GM19099 (cell line): ENCODE data around the gene CFL1.

ENCODE experiments used
- POLR2A ChIP-seq: IDR thresholded peaks from 3 replicates; pipeline ENCODE4 v1.6.1; 2011; ENCODE audit warnings: low read depth; ENCODE audit not compliant: insufficient read length; ENCODE audit errors: extremely low read depth

Gene CFL1

DNA sequence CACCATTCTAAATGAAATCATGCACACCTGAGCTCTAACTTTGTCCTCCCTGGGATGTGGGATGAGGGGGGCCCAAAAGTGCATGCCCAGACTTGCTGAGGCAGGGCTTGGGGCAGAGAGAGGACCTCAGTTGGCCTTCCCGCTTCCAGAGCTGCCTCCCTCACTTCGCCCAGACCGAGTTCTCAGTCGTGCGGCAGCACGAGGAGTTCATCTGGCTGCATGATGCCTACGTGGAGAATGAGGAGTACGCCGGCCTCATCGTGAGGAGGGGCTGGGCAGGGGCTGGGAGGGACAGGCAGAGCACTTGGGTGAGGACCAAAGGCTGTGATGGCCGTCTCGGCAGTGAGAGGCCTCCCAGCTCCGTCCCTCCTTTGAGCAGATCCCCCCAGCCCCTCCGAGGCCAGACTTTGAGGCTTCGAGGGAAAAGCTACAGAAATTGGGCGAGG is 8.2 kb downstream of the CFL1 start:
- TF ChIP-seq POLR2A, result no peak

DNA sequence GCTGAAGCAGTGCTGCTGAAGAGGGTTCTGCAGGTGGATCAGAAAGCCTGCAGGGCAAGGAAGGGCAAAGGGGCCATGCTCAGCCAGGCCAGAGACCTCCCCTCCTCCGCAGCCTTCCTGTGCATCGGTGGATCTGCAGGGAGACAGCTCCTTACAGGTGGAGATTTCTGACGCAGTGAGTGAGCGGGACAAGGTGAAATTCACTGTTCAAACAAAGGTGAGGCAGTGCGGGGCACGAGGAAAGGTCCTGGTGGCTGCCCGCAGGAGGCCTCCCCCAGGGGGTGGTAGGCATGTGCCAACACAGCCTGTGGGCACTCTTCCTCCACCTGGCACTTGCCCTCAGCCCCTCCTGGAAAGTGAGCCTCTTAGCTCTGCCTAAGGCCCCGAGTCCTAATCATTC is 8.6 kb downstream of the CFL1 start:
- no peak for TF ChIP-seq POLR2A

DNA sequence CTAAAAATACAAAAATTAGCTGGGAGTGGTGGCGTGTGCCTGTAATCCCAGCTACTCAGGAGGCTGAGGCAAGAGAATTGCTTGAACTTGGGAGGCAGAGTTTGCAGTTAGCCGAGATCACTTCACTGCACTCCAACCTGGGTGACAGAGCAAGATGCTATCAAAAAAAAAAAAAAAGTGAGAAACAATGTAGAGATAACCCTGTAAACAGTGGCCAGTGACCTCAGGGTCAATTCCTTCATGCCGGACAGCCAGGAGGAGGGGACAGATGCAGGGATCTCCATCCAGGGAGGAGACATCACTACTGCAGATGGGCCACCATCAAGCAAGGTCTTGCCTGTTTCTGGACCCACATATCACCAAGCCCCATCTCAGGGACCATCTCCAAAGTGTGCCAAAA is 10.2 kb downstream of the CFL1 start:
- TF ChIP-seq POLR2A, result no peak

DNA sequence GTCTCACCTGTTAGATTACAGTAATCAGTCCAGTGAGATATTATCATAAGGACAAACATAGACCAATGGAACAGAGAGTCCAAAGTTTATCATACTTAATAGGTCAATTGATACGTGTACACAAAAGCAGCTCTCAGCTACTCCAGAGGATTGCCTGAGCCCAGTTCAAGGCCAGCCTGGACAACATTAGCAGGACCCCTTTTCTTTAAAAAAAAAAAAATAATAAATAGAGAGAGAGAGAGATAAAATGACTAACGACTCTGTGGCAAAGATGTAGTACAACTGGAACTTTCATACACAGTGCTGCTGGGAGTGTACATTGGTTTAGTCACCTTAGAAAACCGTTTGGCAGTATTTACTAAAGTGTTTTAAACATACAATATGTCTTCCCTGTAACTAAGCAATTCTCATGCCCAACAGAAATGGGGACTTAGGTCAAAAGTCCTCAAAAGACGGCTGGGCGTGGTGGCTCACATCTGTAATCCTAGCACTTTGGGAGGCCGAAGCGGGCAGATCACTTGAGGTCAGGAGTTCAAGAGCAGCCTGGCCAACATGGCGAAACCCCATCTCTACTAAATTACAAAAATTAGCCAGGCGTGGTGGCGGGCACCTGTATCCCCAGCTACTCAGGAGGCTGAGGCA is 13.6 kb downstream of the CFL1 start:
- no peak for TF ChIP-seq POLR2A

DNA sequence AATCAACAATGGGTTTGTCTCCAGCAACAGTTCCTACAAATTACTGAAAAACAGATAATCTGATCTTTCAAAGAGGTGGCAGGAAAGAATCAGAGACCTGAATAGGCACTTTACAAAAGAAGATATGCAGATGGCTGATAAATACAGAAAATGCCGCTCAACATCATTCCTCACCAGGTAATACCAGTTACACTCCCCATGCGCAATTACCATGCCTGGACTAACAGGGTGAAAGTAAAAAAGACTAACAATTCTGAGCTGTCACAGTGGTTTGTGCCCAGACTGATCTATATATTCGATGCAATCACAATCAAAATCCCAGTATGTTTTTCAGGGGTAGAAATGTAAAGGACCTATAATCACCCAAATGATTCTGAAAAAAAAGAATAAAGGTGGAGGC is 14.2 kb downstream of the CFL1 start:
- TF ChIP-seq POLR2A, result no peak

DNA sequence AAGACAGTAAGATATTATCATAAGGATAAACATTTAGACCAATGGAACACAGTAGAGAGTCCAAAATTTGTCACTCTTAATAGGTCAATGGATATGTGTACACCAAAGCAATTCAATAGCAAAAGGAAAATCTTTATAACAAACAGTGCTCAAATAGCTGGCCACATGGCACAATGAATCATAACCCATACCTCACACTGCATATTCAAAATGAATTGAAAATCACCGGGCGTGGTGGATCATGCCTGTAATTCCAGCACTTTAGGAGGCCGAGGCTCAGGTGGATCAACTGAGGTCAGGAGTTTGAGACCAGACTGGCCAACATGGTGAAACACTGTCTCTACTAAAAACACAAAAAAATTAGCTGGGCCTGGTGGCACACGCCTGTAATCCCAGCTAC is 15.8 kb downstream of the CFL1 start:
- TF ChIP-seq POLR2A, result no peak

DNA sequence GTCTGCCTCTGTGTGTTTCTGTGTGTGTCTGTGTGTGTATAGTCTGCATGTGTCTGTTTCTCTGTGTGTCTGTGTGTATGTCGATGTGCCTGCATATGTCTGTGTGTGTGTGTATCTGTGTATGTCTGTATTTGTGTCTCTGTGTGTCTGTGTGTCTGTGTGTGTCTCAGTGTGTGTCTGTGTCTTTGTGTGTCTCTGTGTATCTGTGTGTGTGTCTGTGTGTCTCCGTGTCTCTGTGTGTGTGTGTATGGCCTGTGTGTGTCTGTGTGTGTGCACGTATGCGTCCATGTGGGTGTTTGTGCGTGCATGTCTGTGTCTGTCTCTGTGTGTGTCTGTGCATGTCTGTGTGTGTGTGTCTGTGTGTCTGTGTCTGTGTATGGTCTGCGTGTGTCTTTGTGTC is 23.8 kb downstream of the CFL1 start:
- TF ChIP-seq POLR2A, result peak; percentile 1

DNA sequence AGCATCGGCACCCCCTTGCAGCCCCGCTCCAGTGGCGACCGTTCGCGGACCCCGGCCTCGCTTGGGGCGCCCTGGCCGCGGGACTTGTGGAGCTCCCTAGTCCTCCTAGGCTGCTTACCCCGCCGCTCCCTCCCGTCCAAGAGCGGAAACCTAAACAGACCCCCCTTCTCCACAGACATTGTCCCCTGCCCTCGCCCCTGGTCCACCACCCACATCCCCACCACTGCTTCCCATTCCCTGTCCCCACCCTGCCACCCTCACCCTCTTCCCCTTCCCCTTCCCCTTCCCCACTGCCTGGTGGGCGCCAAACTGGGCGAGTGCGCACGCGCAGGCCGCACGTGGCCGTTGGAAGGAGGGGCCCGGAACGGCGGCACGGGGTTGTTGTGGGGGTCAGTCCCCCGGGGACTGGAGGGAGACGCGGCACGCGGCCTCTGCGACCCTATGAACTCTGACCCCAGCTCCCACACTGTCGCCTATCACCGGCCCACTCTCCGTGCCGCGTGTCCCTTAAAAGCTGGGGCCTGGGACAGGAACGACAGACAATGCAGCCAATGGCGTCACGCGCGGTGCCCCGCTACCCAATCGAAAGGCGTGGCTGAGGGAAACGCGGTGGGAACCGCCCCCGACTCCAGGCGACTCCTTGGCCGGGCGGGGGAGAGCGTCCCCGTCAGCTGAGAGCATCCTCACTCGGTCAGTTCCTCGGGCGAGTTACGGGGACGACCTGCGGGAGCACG is 24.5 kb downstream of the CFL1 start, which contains the start of gene SNX32:
SNX32 (plus strand) TSS at position 667 of the 734 bp plus-strand sequence. CDS start 103 bp downstream, outside the sequence.
- TF ChIP-seq POLR2A, result peak; percentile 7

DNA sequence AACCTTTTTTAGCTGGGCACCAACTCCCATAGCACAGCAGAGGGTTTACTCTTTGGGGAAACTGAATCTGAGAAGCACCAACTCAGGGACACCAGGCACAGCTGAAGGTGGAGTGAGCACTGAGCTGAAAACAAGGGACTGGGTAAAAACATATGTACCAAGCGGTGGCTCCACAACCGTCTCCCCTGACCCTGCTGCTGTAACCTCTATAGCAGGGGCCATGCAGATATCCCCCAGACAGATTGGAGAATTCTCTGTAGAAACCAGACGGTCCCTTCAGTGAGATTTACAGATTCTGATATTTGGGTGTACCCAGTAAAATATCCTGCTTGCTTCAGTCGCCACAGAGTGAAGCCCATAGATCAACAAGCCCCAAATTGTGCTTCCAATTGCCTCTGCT is 28.5 kb downstream of the CFL1 start:
- no peak for TF ChIP-seq POLR2A

DNA sequence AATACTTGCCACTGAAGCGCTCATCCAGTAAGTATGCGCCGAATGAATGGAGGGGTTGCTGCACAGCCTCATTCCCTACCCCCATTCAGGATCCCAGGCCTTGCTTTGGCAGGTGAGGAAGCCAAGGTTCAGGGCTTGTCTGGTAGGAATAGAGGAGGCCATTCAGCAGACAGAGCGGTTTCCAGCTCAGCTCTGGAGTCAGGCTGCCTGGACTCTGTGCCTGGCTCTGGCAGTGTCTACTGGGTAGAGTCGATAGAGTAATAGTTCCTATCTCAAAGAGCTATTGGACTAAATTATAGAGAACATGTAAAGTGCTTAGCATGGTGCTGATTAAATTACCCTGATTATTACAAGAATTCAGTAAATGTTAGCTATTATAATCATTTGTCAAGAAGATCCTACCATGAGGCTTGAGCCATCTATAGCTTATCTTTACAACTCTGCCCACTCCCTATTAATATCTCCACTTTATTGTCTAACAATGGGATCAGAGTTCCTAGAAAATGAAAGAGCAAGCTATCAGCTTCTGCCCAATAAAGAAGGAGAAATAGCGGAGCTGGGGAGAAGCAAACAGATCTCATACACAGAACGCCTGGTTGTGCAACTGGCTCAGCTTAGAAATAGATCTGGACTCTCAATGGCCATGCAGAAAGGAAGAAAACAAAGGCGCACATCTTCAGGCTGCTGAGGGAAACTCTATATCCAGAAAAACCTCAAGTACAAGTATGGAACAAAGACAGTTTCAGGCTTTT is 30.8 kb downstream of the CFL1 start:
- no peak for TF ChIP-seq POLR2A

DNA sequence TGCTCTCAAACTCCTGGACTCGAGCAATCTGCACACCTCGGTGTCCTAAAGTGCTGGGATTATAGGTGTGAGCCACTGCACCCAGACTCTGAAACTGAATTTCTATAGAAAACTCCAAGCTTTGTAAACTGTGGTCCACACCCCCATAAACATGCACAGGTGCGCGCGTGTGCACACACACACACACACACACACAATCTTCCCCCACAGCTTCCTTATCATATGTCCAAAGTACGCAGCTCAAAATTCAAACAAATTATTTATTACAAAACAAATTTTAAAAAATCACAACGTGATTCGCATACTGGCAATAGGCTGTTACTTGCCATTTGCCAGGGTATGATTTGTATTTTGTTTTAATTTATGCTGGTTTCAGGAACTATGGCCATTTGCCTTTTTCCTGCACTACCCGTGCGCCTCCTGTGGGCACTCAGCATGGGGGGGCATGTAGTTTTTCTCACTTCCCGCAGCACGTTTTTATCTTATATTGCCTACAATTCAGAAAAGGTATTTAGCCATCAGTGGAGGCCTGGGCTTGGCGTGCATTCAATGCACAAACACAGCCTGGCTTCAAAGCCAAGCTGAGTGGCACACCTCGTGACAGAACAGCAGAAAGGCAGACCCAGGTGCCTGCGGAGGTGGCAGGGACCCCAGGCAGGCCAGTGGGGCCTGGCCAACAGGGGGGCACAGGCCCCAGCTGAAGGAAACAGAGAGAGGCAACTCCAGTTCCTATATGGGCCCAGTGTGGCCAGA is 35.0 kb downstream of the CFL1 start:
- no peak for TF ChIP-seq POLR2A

DNA sequence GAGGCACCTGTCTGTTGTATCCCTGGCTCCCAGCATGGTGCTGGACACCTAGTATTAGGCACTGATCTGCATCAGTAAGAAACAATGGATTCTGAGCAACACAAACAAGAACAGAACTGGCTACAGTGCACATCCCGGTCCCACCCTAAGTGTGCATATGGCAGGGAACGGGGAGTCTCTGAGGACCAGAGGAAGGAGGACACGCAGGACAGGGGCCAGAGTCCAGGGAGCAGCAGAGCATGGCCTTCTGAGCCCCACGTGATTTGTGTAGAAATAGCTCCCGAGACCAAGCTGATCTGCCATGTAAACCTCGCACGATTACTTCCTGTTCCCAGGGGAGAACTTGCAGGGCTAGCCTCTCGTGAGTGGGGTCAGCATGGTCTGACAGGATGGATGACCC is 36.9 kb downstream of the CFL1 start:
- no peak for TF ChIP-seq POLR2A

DNA sequence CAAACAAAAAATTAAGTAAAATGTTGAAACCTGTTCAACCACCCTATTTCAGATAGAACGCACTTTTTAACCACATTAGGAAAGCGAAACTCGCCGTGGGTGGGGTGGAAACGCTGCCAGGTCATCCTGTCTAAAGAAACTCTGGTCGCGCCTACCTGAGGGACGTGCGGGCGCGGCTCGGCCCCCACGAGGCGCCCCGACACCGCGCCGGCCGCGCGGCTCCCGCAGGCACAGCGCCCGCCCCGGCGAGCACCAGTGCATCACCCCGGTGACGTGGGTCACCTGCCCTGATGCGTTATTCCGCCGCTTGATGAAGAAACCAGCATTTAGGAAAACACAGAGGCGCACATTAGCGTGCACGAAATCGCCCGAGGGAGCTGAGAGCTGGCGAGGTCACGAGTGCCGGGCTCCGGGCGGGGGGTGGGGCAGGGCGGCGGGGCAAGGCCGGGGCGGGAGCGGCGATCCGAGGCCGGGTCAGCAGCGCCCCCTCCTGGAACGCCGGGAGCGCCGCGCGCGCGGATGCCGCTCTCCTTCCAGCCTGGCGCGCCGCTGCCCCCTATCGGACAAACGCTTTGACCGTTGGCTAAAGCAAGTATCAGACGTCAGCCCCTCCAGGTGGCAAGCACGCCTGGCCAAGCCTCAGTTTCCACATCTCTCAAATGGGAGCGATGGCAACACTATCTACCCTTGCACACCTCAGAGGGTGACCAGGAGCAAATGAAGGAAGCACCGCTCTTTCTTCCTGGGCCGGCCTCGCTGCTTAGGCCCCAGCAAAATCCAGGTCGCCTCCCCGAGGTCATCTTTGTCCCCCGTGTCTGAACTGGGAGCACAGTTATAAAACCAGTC is 39.9 kb downstream of the CFL1 start:
- peak; percentile 44 for TF ChIP-seq POLR2A

DNA sequence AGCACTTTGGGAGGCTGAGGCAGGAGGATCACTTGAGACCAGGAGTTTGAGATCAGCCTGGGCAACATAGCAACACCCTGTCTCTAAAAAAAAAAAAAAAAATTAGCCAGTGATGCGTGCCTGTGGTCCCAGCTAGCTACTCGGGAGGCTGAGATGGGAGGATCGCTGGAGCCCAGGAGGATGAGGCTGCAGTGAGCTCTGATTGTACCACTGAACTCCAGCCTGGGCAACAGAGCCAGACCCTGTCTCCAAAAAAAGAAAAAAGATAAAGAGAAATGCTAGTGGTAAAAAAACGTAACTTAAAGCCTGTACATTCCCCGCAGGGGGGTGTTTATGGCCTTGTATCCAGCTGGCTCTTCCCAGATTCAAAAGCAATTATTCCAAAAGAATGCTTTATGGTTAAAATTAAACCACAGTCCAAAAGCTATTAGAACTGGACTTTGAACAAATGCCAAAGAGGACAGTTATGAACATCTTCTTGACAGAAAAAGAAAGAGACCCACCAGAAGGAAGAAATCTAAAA is 40.6 kb downstream of the CFL1 start:
- no peak for TF ChIP-seq POLR2A

DNA sequence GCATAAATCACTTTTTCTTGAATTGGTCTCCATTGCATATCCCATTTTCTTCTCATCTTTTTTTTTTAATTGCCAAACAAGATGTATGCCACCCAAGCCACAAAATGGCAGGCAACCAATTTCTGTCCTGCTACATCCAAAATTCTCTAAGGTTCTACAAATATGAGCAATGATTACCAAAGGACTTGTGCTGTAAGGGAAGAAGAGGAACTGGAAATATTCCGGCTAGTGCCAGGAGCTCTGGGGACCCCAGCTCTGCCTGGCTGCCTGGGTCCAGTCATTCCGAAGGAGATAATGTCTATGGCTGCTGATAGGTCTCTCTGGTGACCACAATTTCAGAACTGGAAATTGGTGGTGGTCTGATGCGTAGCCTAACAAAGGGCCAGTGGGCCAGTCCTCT is 41.3 kb downstream of the CFL1 start:
- no peak for TF ChIP-seq POLR2A
